ENCODE data around the gene CACNG7.

- TF ChIP-seq CTCF (IDR thresholded peaks at IDR 0.05) (no peak), POLR2A (IDR thresholded peaks at IDR 0.05) (no peak)
Measured at GRCh38 chr19:53988981-53989380, 79.9 kb downstream of the CACNG7 start.
